KOPT-K1 (cell line): ENCODE data around the gene CDH23.
"Not testable (repeated sequence)": the region's sequence is repeated elsewhere in the genome, so short reads cannot be mapped to it uniquely, and the experiment has no call there.

Experiments
- H3K27ac ChIP-seq: fragments of 200-600 bp; sonication (generic); 2 replicates; pipeline ENCODE4 v1.5.1; 2016; ENCODE audit warnings: antibody characterized with exemption, mild to moderate bottlenecking, low read depth, low read length; ENCODE audit not compliant: poor library complexity, severe bottlenecking
- H3K36me3 ChIP-seq: fragments of 200-600 bp; sonication (generic); 2 replicates; pipeline ENCODE4 v1.5.1; 2017; ENCODE audit warnings: antibody characterized with exemption, mild to moderate bottlenecking, low read length, moderate library complexity; ENCODE audit not compliant: insufficient read depth
- H3K9me3 ChIP-seq: fragments of 200-600 bp; sonication (generic); 2 replicates; pipeline ENCODE4 v1.5.1; 2017; ENCODE audit warnings: antibody characterized with exemption, low read length, mild to moderate bottlenecking; ENCODE audit not compliant: insufficient read depth, poor library complexity, severe bottlenecking

CDH23 gene

DNA sequence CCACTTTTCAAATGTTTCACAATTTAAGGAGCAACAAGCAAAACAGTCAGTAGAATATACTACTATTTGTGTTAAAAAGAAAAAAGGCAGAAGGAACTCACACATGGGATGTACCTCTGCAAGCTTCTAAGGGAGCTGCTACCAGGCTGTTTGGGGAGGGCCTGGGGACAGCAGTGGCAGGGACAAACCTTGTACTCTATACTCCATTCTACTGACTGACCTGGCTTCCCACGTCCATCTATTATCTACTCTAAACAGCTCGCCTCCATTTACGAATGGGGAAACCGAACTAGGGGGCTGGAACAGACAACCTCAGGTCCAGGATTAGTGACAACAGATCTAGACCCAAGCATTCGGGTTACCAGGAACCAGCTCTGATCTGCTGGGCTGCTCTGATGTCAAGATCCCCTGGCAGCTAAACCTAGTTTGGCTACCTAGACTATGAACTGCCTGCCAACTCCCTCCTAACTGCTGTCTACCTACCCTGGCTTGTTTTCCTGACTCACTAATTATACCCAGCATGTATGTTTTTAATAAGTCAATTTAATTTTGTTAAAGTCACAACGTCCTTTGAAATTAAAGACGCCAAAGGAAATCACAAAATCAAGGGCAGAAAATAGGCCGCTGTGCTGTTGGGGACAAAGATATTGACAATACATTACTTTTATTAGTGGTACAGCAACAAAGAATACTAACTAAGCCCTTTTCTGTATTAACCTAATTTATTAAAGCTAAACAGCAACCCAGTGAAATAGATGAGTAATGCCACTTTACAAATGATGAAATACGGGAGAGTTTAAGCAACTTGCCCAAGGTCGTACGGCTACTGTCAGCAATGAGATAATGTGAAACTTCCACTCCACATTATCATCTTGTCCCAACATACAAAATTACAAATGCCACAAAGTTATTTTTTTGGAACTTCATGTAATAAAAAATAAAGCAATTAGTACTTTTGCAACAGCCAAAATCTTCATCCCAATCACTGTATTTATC lies 449.0 kb downstream of the CDH23 start:
- Histone ChIP-seq H3K9me3 (no peaks in the 10 kb centered on the region), H3K27ac (peak overlapping the region; percentile 28), H3K36me3 (peaks cover 27% of the 10 kb centered on the region)

DNA sequence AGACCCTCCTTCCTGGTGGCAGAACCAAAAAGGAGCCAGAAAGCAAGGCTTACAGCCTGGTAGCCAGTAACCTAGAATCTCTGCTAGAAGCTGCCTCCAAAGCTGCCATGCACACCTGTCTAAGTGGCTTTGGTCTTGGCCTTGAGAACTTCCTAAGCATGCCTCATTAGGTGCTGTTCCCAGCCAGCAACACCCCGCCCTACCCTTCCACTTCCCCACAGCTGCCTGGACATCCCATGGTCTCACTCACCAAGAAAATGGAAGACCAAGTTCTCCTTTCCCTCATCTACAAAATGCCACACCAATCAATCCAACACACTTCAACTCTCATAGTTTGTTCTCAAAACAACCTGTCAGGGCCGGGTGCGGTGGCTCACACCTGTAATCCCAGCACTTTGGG lies 450.1 kb downstream of the CDH23 start:
- H3K27ac ChIP-seq: peak overlapping the region; percentile 81
- peaks cover 21% of the 10 kb centered on the region for H3K36me3 ChIP-seq
- H3K9me3 ChIP-seq: no peaks in the 10 kb centered on the region

- Histone ChIP-seq H3K36me3 (peaks cover 18% of the 10 kb centered on the region; the same call in 1 of the 2 replicates), H3K9me3 (no peaks in the 10 kb centered on the region), H3K27ac (peak overlapping the region; percentile 81)
Observed at GRCh38 chr10:71847418-71847817, 450.7 kb downstream of the CDH23 start.

DNA sequence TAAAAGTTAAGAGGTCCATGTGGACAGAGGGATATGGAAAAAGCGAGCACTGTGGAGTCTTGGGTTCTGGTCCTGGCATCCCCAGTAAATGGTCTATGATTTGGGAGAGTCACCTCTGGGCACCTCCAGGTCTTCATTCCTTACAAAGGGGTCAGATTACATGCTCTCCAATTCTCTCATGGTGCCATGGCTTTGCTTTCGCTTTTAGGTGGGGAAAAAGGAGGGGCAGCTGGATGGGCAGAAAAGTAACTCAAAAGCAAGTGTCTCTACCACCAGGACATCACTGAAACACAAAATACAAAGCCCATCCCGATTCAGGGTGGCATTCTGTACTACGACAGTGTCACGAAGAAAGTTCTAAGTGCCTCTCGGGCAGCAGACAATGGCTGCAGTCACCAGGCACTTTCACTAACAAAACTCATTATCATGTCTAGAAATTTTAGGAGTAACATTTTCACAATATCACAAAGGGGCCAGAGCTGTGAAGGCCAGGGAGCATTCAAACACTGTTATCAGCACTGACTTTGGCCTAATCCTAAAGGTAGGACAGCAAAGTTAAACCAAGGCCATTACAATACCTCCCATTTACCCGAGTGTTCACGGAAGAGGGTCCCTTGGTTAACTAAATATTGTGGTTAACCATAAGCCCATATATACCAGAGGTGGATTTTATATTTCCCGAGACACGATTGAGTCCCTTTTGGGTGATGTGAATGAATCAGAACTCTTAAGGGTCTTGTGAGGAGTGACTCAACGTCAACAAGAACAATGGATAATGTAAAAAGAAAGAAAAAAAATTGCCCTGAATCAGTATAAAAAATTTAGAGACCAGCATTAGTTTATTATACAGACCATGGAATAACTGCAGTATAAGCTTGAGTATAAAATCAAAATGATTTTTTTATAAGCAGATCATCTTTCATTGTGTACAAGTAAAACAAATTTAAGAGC lies 451.9 kb downstream of the CDH23 start:
- peaks cover 10% of the 10 kb centered on the region; the same call in 1 of the 2 replicates for H3K36me3 ChIP-seq
- no peaks in the 10 kb centered on the region for H3K9me3 ChIP-seq
- H3K27ac ChIP-seq: peak overlapping the region; percentile 81

GRCh38 chr10:71849461-71849908 lies 452.8 kb downstream of the CDH23 start:
- Histone ChIP-seq H3K27ac (peak overlapping the region; percentile 81), H3K36me3 (0 out of 2 replicates have a peak, but pooled peaks cover 5% of the 10 kb centered on the region), H3K9me3 (no peaks in the 10 kb centered on the region)

DNA sequence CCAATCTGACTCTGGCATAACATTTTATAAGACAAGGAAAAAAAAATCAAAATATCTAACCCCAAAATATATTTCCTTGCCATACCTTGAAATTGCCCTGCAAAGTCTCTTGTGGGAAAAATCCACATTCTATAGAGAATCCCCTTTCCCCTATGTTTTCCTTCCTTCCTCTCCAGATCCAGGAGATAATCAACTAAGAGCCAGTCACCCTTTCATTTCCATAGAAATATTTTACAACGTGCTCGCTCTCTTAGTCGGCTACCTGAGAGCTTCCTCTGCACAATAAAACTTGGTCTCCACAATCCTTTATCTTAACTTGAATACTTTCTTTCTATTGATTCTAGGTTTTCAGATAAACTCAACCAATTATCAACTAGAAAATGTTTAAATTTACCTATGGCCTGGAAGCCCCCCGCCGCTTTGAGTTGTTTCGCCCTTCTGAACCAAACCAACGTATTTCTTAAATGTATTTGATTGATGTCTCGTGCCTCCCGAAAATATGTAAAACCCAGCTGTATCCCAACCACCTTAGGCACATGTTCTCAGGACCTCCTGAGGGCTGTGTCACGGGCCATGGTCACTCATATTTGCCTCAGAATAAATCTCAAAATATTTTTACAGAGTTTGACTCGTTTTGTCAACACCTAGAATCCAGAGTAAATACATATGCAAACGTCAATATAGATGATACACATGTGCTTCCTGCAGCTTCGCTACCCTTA lies 453.5 kb downstream of the CDH23 start:
- Histone ChIP-seq H3K36me3 (0 out of 2 replicates have a peak, but pooled peaks cover 5% of the 10 kb centered on the region), H3K27ac (peak overlapping the region; percentile 81), H3K9me3 (no peaks in the 10 kb centered on the region)

DNA sequence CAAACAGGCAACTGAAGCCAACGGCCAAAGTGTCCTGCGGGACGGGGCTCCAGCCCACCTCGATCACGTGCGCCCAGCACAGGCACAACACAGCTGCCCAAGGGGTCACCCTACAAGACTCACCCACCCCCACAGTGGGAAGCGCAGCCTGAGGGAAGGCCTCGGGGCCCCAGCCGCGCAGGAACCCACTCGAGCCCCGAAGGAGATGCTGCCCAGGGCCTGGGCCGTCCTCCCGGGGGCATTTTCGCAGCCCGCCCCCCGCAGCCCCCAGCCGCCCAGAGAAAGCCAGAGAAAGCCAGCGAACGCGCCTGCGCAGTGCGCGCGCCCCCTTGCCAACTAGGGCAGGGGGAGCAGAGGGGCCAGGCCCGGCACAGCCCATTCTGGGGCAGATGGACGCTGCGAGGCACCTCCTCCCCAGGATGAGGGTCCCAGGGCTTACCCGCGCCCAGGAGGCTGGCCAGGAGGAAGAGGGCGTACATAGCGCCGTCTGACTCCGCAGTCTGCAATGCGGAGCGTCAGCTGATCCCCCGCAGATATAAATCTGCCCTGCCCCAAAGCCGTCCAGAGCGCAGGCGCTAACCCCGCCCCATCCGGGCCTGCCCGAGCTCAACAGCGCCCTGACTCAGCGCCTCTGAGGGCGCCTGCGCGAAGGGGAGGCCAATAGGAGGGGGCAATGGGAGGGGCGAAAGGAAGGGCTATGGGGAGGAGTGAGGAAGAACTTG lies 454.2 kb downstream of the CDH23 start, which contains the start of gene PSAP:
PSAP (minus strand) TSS at position 509 of the 722 bp plus-strand sequence; CDS start at position 479, 30 bp downstream.
- Histone ChIP-seq H3K9me3 (no peaks in the 10 kb centered on the region), H3K36me3 (0 out of 2 replicates have a peak, but pooled peaks cover 5% of the 10 kb centered on the region), H3K27ac (peak within 1 kb of the TSS; percentile 81)

GRCh38 chr10:71851465-71852095 lies 454.9 kb downstream of the CDH23 start:
- not testable (repeated sequence) for H3K9me3 ChIP-seq, H3K36me3 ChIP-seq
- peak overlapping the region; percentile 81 for H3K27ac ChIP-seq

GRCh38 chr10:71852355-71852937 lies 455.7 kb downstream of the CDH23 start:
- H3K27ac ChIP-seq: peak overlapping the region; percentile 31
- no peaks in the 10 kb centered on the region for H3K36me3 ChIP-seq
- H3K9me3 ChIP-seq: no peaks in the 10 kb centered on the region

GRCh38 chr10:71854031-71854430 lies 457.3 kb downstream of the CDH23 start:
- no peak overlapping the region for H3K27ac ChIP-seq
- no peaks in the 10 kb centered on the region for H3K9me3 ChIP-seq
- H3K36me3 ChIP-seq: no peaks in the 10 kb centered on the region

- Histone ChIP-seq H3K9me3 (no peaks in the 10 kb centered on the region), H3K27ac (no peak overlapping the region), H3K36me3 (no peaks in the 10 kb centered on the region)
Observed at GRCh38 chr10:71856619-71857018, 459.9 kb downstream of the CDH23 start.

DNA sequence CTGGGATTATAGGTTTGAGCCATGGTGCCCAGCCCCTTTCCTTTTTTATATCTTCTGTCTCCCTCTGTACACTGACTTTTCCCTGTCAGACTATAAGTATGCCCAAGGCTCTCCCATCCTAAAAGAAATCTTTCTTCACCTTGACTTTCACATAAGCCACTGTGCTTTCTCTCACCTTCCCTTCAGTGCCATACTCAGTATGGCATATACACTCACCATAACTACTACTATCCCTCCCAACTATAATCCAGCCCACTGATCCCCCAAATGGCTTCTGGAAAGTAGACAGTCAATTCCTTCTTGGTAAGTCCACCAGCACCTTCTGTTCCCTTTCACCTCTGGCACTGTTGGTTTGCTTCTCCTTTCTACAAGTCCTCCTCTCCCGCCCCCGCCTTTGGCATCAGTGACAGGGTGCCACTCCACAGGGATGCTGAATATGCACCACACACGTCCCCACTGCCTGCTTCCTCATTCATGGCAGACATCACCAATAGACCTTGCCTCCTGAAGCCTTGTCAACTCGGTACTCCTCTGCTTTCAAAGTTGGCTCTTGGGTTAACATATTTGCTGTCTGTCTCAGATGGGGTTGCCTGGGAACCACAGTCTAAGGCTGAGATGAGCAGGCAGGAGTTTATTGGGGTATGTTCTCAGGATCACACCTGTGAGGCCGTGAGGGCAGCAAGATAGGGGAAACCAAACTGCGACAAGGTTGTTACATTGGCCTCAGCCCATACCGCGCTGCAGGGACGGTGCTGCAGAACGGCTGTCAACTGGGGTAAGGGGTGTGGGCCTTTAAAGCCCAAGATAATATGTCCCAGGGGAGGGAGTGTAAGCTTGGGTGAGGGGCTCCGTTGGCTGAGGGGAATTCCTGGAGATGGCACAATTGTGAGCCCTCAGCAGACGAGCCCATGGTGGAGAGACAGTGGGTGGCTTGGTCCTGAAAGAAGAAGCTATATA lies 461.5 kb downstream of the CDH23 start:
- no peak overlapping the region for H3K27ac ChIP-seq
- H3K36me3 ChIP-seq: no peaks in the 10 kb centered on the region
- no peaks in the 10 kb centered on the region for H3K9me3 ChIP-seq
